Muscle of leg (tissue), 16 donors: Measurements from ENCODE around the gene GRXCR2. TPM values are rescaled to one million over a fixed set of nuclear protein-coding genes. Genes with fewer than 3 reads are reported as not detected.

Experiments
- DNase-seq: peaks from one replicate; pipeline ENCODE4 v3.0.0; 2013
- H3K27ac ChIP-seq: one replicate; pipeline ENCODE4 v1.5.1; 2013; ENCODE audit warnings: mild to moderate bottlenecking, low read length, control low read depth
- H3K27me3 ChIP-seq: one replicate; pipeline ENCODE4 v1.6.1; 2013; ENCODE audit warnings: low read length; ENCODE audit not compliant: control insufficient read depth, insufficient read depth
- H3K36me3 ChIP-seq: one replicate; pipeline ENCODE4 v1.6.1; 2013; ENCODE audit warnings: low read length; ENCODE audit not compliant: control insufficient read depth, insufficient read depth
- H3K4me1 ChIP-seq: one replicate; pipeline ENCODE4 v1.6.1; 2013; ENCODE audit warnings: low read length; ENCODE audit not compliant: control insufficient read depth, insufficient read depth
- H3K4me3 ChIP-seq: one replicate; pipeline ENCODE4 v1.5.1; 2013; ENCODE audit warnings: low read length, control low read depth
- H3K9me3 ChIP-seq: replicated peaks from 2 replicates; pipeline ENCODE4 v1.6.1; 2013; ENCODE audit warnings: low read depth, low read length; ENCODE audit not compliant: control insufficient read depth
- WGBS: methylation state at CpG from one replicate; pipeline ENCODE4 v1.1.5; 2013; ENCODE audit warnings: missing lambda C conversion rate; ENCODE audit not compliant: insufficient coverage; 5-methylcytosine and 5-hydroxymethylcytosine counted together
- long read RNA-seq, 11 donors: transcript quantifications; one replicate each; lab custom pipeline, GENCODE V29; 2026
- polyA plus RNA-seq, 8 donors: library from polyadenylated mRNA; unstranded; fragments of 120-200 nt; gene quantifications; one replicate each; pipeline versions ENCODE4 v1.2.1 to v1.2.3, GENCODE V29; 2013; ENCODE audit warnings: inconsistent platforms in 1 of 8, low replicate concordance in 1 of 8; ENCODE audit not compliant: insufficient read length in 8 of 8, insufficient read depth in 1 of 8
- total RNA-seq: library from RNA; stranded (reverse); fragments of 120-200 nt; gene quantifications from one replicate; pipeline ENCODE4 v1.2.4, GENCODE V29; 2013

The GRXCR2 gene, protein sequence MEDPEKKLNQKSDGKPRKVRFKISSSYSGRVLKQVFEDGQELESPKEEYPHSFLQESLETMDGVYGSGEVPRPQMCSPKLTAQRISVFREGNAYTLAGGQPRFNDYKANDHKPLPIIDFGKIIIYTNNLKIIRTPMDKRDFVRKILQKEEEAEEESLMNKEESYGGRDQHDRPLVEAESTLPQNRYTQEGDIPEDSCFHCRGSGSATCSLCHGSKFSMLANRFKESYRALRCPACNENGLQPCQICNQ
- not detected for total RNA-seq
- under 1 TPM in 1 of 8 donors, not detected in 7; 0.05 TPM for polyA plus RNA-seq
- long read RNA-seq, donor 1 = 0 reads
- long read RNA-seq, donor 2 = 0 reads
- long read RNA-seq, donor 3 = 0 reads
- long read RNA-seq, donor 4 = 0 reads
- long read RNA-seq, donor 5 = 0 reads
- long read RNA-seq, donor 6 = 0 reads
- long read RNA-seq, donor 7 = 0 reads
- long read RNA-seq, donor 8 = 0 reads
- long read RNA-seq, donor 9, partial matches to known transcripts = 0 of 10 reads
- long read RNA-seq, donor 9, other reads (novel, unspliced or antisense) = 10 of 10 reads
- long read RNA-seq, donor 10, partial matches to known transcripts = 9 of 9 reads
- long read RNA-seq, donor 10, other reads (novel, unspliced or antisense) = 0 of 9 reads
- long read RNA-seq, donor 11 = 0 reads

DNA sequence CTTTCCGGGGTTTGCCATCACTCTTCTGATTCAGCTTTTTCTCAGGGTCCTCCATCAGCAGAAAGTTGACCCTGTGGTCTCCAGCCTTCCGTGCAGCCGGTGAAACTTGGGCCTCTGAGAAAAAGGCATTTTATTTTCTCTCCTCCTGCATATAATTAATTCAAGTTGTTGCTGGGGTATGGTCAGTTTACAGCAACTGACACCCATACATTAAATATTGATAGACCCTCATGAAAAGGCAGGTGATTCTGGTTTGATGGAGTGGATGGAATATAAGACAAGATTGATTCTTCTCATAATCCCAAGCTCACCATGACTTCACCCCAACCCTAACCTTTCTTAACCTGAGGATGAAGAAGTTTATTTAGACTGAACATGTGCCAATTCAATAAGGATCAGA lies at the start of gene GRXCR2:
GRXCR2 (minus strand) TSS at position 101 of the 400 bp plus-strand sequence; CDS start at position 55, 46 bp downstream.
- Histone ChIP-seq H3K27ac (no peak within 1 kb of the TSS), H3K27me3 (no peaks in the 10 kb centered on the region), H3K9me3 (no peaks in the 10 kb centered on the region), H3K36me3 (no peaks in the 10 kb centered on the region), H3K4me3 (no peak within 1 kb of the TSS), H3K4me1 (no peaks in the 10 kb centered on the region)
- DNase-seq = no peak
- no CpG with 5 or more reads among the region's 3 CpGs for WGBS

GRCh38 chr5:145922059-145922458 lies 49.2 kb upstream of the GRXCR2 start:
- H3K27me3 ChIP-seq = peaks cover 2% of the 10 kb centered on the region
- DNase-seq = no peak
- H3K4me1 ChIP-seq = no peaks in the 10 kb centered on the region
- H3K36me3 ChIP-seq = no peaks in the 10 kb centered on the region
- H3K9me3 ChIP-seq = no peaks in the 10 kb centered on the region
- WGBS = 61% methylated on average over 1 of the region's 2 CpGs
- no peak overlapping the region for H3K27ac ChIP-seq
- H3K4me3 ChIP-seq = no peak overlapping the region

- Histone ChIP-seq H3K36me3 (no peaks in the 10 kb centered on the region), H3K27me3 (peaks cover 2% of the 10 kb centered on the region), H3K27ac (no peak overlapping the region), H3K4me3 (no peak overlapping the region), H3K4me1 (no peaks in the 10 kb centered on the region), H3K9me3 (no peaks in the 10 kb centered on the region)
- no peak for DNase-seq
- no CpG with 5 or more reads among the region's 2 CpGs for WGBS
These were observed 48.4 kb upstream of the GRXCR2 start for GRCh38 chr5:145921211-145921610.

- no peak for DNase-seq
- H3K4me1 ChIP-seq = no peaks in the 10 kb centered on the region
- no peaks in the 10 kb centered on the region for H3K9me3 ChIP-seq
- H3K27me3 ChIP-seq = peaks cover 2% of the 10 kb centered on the region
- H3K4me3 ChIP-seq = no peak overlapping the region
- WGBS = no CpG with 5 or more reads among the region's 1 CpG
- no peak overlapping the region for H3K27ac ChIP-seq
- no peaks in the 10 kb centered on the region for H3K36me3 ChIP-seq
These were observed 47.9 kb upstream of the GRXCR2 start for GRCh38 chr5:145920542-145921210.

- 84% methylated on average over 6 of the region's 6 CpGs for WGBS
- Histone ChIP-seq H3K27me3 (peaks cover 2% of the 10 kb centered on the region), H3K4me3 (no peak overlapping the region), H3K4me1 (no peaks in the 10 kb centered on the region), H3K36me3 (no peaks in the 10 kb centered on the region), H3K27ac (no peak overlapping the region), H3K9me3 (no peaks in the 10 kb centered on the region)
- DNase-seq = no peak
These were observed 46.6 kb upstream of the GRXCR2 start for GRCh38 chr5:145919413-145919812.

DNA sequence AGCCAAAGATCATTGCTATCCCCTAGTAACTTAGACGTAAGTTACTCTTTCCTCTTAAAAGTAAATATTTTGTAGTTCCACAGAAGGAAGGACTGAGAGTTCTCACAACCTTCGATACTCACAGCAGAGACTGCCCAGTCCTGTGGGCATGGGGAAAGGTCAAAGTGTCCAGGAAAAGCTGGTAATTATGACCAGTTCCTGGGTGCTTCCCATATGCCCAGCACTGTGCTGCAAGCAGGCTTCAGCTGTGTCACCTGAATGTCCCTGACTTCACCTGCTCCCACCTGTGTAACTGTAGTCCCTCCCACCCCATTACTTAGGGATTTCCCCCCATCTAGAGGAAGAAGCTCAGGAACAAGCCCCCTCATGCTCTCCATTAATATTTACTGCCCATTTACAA lies 45.6 kb upstream of the GRXCR2 start:
- Histone ChIP-seq H3K36me3 (no peaks in the 10 kb centered on the region), H3K4me1 (no peaks in the 10 kb centered on the region), H3K9me3 (no peaks in the 10 kb centered on the region), H3K27ac (no peak overlapping the region), H3K27me3 (peaks cover 2% of the 10 kb centered on the region), H3K4me3 (no peak overlapping the region)
- DNase-seq = no peak
- 100% methylated on average over 1 of the region's 2 CpGs for WGBS

GRCh38 chr5:145917288-145917687 lies 44.5 kb upstream of the GRXCR2 start:
- H3K27me3 ChIP-seq = peaks cover 2% of the 10 kb centered on the region
- DNase-seq = no peak
- H3K4me1 ChIP-seq = no peaks in the 10 kb centered on the region
- no peak overlapping the region for H3K27ac ChIP-seq
- no peaks in the 10 kb centered on the region for H3K36me3 ChIP-seq
- no peak overlapping the region for H3K4me3 ChIP-seq
- no peaks in the 10 kb centered on the region for H3K9me3 ChIP-seq

- Histone ChIP-seq H3K27me3 (peaks cover 2% of the 10 kb centered on the region), H3K36me3 (no peaks in the 10 kb centered on the region), H3K4me3 (no peak overlapping the region), H3K27ac (no peak overlapping the region), H3K4me1 (no peaks in the 10 kb centered on the region), H3K9me3 (no peaks in the 10 kb centered on the region)
- WGBS = 80% methylated on average over 7 of the region's 7 CpGs
- DNase-seq = no peak
These were observed 43.3 kb upstream of the GRXCR2 start for GRCh38 chr5:145915970-145916638.

- no peak for DNase-seq
- Histone ChIP-seq H3K4me3 (no peak overlapping the region), H3K27me3 (peaks cover 2% of the 10 kb centered on the region), H3K9me3 (no peaks in the 10 kb centered on the region), H3K36me3 (no peaks in the 10 kb centered on the region), H3K27ac (no peak overlapping the region), H3K4me1 (no peaks in the 10 kb centered on the region)
- 100% methylated on average over 2 of the region's 7 CpGs for WGBS
These were observed 40.9 kb upstream of the GRXCR2 start for GRCh38 chr5:145913701-145914100.

GRCh38 chr5:145912594-145912993 lies 39.8 kb upstream of the GRXCR2 start:
- no peaks in the 10 kb centered on the region for H3K27me3 ChIP-seq
- 71% methylated on average over 3 of the region's 5 CpGs for WGBS

More at GRCh38 chr5:145912594-145912993, 39.8 kb upstream of the GRXCR2 start:
- H3K36me3 ChIP-seq = no peaks in the 10 kb centered on the region
- no peak overlapping the region for H3K27ac ChIP-seq
- H3K4me1 ChIP-seq = no peaks in the 10 kb centered on the region
- H3K4me3 ChIP-seq = no peak overlapping the region
- no peak for DNase-seq
- no peaks in the 10 kb centered on the region for H3K9me3 ChIP-seq
